ENCODE measurements around the gene FAM120AOS.

Gene FAM120AOS

GRCh38 chr9:93431539-93432105, 21.8 kb downstream of the FAM120AOS start:
- Histone ChIP-seq H3K27ac (ENCODE audit: low read depth in 2 of 2, low read length in 2 of 2) (no peak overlapping the region), H3K4me3 (ENCODE audit: low read length in 2 of 2) (no peak overlapping the region)

GRCh38 chr9:93427655-93428379, 25.6 kb downstream of the FAM120AOS start:
- Histone ChIP-seq H3K27me3 (ENCODE audit: control insufficient read depth in 2 of 2, insufficient read depth in 2 of 2, low read length in 2 of 2) (no peaks in the 10 kb centered on the region), H3K4me1 (ENCODE audit: control insufficient read depth in 2 of 2, insufficient read depth in 2 of 2, low read length in 2 of 2) (no peaks in the 10 kb centered on the region), H3K27ac (ENCODE audit: low read depth in 2 of 2, low read length in 2 of 2) (no peak overlapping the region), H3K9ac (ENCODE audit: low read depth in 1 of 2, low read length in 2 of 2) (no peak overlapping the region), H3K4me3 (ENCODE audit: low read length in 2 of 2) (no peak overlapping the region), H3K9me3 (ENCODE audit: control insufficient read depth in 2 of 2, low read length in 2 of 2) (no peaks in the 10 kb centered on the region), H3K36me3 (ENCODE audit: control insufficient read depth in 2 of 2, insufficient read depth in 2 of 2, low read length in 2 of 2) (no peaks in the 10 kb centered on the region)

More at GRCh38 chr9:93431539-93432105, 21.8 kb downstream of the FAM120AOS start:
- Histone ChIP-seq H3K4me1 (ENCODE audit: control insufficient read depth in 2 of 2, insufficient read depth in 2 of 2, low read length in 2 of 2) (no peaks in the 10 kb centered on the region), H3K36me3 (ENCODE audit: control insufficient read depth in 2 of 2, insufficient read depth in 2 of 2, low read length in 2 of 2) (no peaks in the 10 kb centered on the region), H3K9me3 (ENCODE audit: control insufficient read depth in 2 of 2, low read length in 2 of 2) (no peaks in the 10 kb centered on the region), H3K9ac (ENCODE audit: low read depth in 1 of 2, low read length in 2 of 2) (no peak overlapping the region), H3K27me3 (ENCODE audit: control insufficient read depth in 2 of 2, insufficient read depth in 2 of 2, low read length in 2 of 2) (no peaks in the 10 kb centered on the region)

GRCh38 chr9:93422977-93423616, 30.3 kb downstream of the FAM120AOS start:
- no peak overlapping the region for H3K27ac ChIP-seq (ENCODE audit: low read depth in 2 of 2, low read length in 2 of 2)
- H3K9me3 ChIP-seq (ENCODE audit: control insufficient read depth in 2 of 2, low read length in 2 of 2) = no peaks in the 10 kb centered on the region
- H3K36me3 ChIP-seq (ENCODE audit: control insufficient read depth in 2 of 2, insufficient read depth in 2 of 2, low read length in 2 of 2) = no peaks in the 10 kb centered on the region
- no peak overlapping the region for H3K4me3 ChIP-seq (ENCODE audit: low read length in 2 of 2)
- H3K9ac ChIP-seq (ENCODE audit: low read depth in 1 of 2, low read length in 2 of 2) = no peak overlapping the region
- no peaks in the 10 kb centered on the region for H3K4me1 ChIP-seq (ENCODE audit: control insufficient read depth in 2 of 2, insufficient read depth in 2 of 2, low read length in 2 of 2)
- no peaks in the 10 kb centered on the region for H3K27me3 ChIP-seq (ENCODE audit: control insufficient read depth in 2 of 2, insufficient read depth in 2 of 2, low read length in 2 of 2)

GRCh38 chr9:93419023-93419422, 34.4 kb downstream of the FAM120AOS start:
- no peaks in the 10 kb centered on the region for H3K36me3 ChIP-seq (ENCODE audit: control insufficient read depth in 2 of 2, insufficient read depth in 2 of 2, low read length in 2 of 2)
- no peaks in the 10 kb centered on the region for H3K4me1 ChIP-seq (ENCODE audit: control insufficient read depth in 2 of 2, insufficient read depth in 2 of 2, low read length in 2 of 2)
- no peaks in the 10 kb centered on the region for H3K27me3 ChIP-seq (ENCODE audit: control insufficient read depth in 2 of 2, insufficient read depth in 2 of 2, low read length in 2 of 2)
- H3K4me3 ChIP-seq (ENCODE audit: low read length in 2 of 2) = no peak overlapping the region
- H3K27ac ChIP-seq (ENCODE audit: low read depth in 2 of 2, low read length in 2 of 2) = no peak overlapping the region
- H3K9ac ChIP-seq (ENCODE audit: low read depth in 1 of 2, low read length in 2 of 2) = no peak overlapping the region
- H3K9me3 ChIP-seq (ENCODE audit: control insufficient read depth in 2 of 2, low read length in 2 of 2) = peaks cover 3 to 5% of the 10 kb centered on the region in 2 donors

- no peak overlapping the region for H3K9ac ChIP-seq (ENCODE audit: low read depth in 1 of 2, low read length in 2 of 2)
- H3K36me3 ChIP-seq (ENCODE audit: control insufficient read depth in 2 of 2, insufficient read depth in 2 of 2, low read length in 2 of 2) = no peaks in the 10 kb centered on the region
- H3K27ac ChIP-seq (ENCODE audit: low read depth in 2 of 2, low read length in 2 of 2) = no peak overlapping the region
- H3K4me1 ChIP-seq (ENCODE audit: control insufficient read depth in 2 of 2, insufficient read depth in 2 of 2, low read length in 2 of 2) = no peaks in the 10 kb centered on the region
- no peaks in the 10 kb centered on the region for H3K27me3 ChIP-seq (ENCODE audit: control insufficient read depth in 2 of 2, insufficient read depth in 2 of 2, low read length in 2 of 2)
- H3K9me3 ChIP-seq (ENCODE audit: control insufficient read depth in 2 of 2, low read length in 2 of 2) = peaks cover 3 to 5% of the 10 kb centered on the region in 2 donors
- no peak overlapping the region for H3K4me3 ChIP-seq (ENCODE audit: low read length in 2 of 2)
Measured at GRCh38 chr9:93417538-93417937, 35.8 kb downstream of the FAM120AOS start.

- no peak overlapping the region for H3K27ac ChIP-seq (ENCODE audit: low read depth in 2 of 2, low read length in 2 of 2)
- no peak overlapping the region for H3K9ac ChIP-seq (ENCODE audit: low read depth in 1 of 2, low read length in 2 of 2)
- no peaks in the 10 kb centered on the region for H3K36me3 ChIP-seq (ENCODE audit: control insufficient read depth in 2 of 2, insufficient read depth in 2 of 2, low read length in 2 of 2)
- H3K4me3 ChIP-seq (ENCODE audit: low read length in 2 of 2) = no peak overlapping the region
- no peaks in the 10 kb centered on the region for H3K4me1 ChIP-seq (ENCODE audit: control insufficient read depth in 2 of 2, insufficient read depth in 2 of 2, low read length in 2 of 2)
- H3K27me3 ChIP-seq (ENCODE audit: control insufficient read depth in 2 of 2, insufficient read depth in 2 of 2, low read length in 2 of 2) = no peaks in the 10 kb centered on the region
- peaks cover 3 to 5% of the 10 kb centered on the region in 2 donors for H3K9me3 ChIP-seq (ENCODE audit: control insufficient read depth in 2 of 2, low read length in 2 of 2)
Measured at GRCh38 chr9:93416530-93417235, 36.7 kb downstream of the FAM120AOS start.

- Histone ChIP-seq H3K27ac (ENCODE audit: low read depth in 2 of 2, low read length in 2 of 2) (no peak overlapping the region), H3K27me3 (ENCODE audit: control insufficient read depth in 2 of 2, insufficient read depth in 2 of 2, low read length in 2 of 2) (no peaks in the 10 kb centered on the region), H3K4me1 (ENCODE audit: control insufficient read depth in 2 of 2, insufficient read depth in 2 of 2, low read length in 2 of 2) (no peaks in the 10 kb centered on the region), H3K9me3 (ENCODE audit: control insufficient read depth in 2 of 2, low read length in 2 of 2) (peaks cover 3 to 5% of the 10 kb centered on the region in 2 donors), H3K4me3 (ENCODE audit: low read length in 2 of 2) (no peak overlapping the region), H3K9ac (ENCODE audit: low read depth in 1 of 2, low read length in 2 of 2) (no peak overlapping the region), H3K36me3 (ENCODE audit: control insufficient read depth in 2 of 2, insufficient read depth in 2 of 2, low read length in 2 of 2) (no peaks in the 10 kb centered on the region)
Measured at GRCh38 chr9:93415176-93415690, 38.1 kb downstream of the FAM120AOS start.

- H3K4me1 ChIP-seq (ENCODE audit: control insufficient read depth in 2 of 2, insufficient read depth in 2 of 2, low read length in 2 of 2) = no peaks in the 10 kb centered on the region
- no peak overlapping the region for H3K9ac ChIP-seq (ENCODE audit: low read depth in 1 of 2, low read length in 2 of 2)
- H3K27ac ChIP-seq (ENCODE audit: low read depth in 2 of 2, low read length in 2 of 2) = no peak overlapping the region
- H3K4me3 ChIP-seq (ENCODE audit: low read length in 2 of 2) = no peak overlapping the region
- H3K36me3 ChIP-seq (ENCODE audit: control insufficient read depth in 2 of 2, insufficient read depth in 2 of 2, low read length in 2 of 2) = no peaks in the 10 kb centered on the region
- peaks cover 3 to 5% of the 10 kb centered on the region in 2 donors for H3K9me3 ChIP-seq (ENCODE audit: control insufficient read depth in 2 of 2, low read length in 2 of 2)
- H3K27me3 ChIP-seq (ENCODE audit: control insufficient read depth in 2 of 2, insufficient read depth in 2 of 2, low read length in 2 of 2) = no peaks in the 10 kb centered on the region
Measured at GRCh38 chr9:93413530-93413929, 39.9 kb downstream of the FAM120AOS start.

- Histone ChIP-seq H3K4me1 (ENCODE audit: control insufficient read depth in 2 of 2, insufficient read depth in 2 of 2, low read length in 2 of 2) (no peaks in the 10 kb centered on the region), H3K27ac (ENCODE audit: low read depth in 2 of 2, low read length in 2 of 2) (no peak overlapping the region), H3K36me3 (ENCODE audit: control insufficient read depth in 2 of 2, insufficient read depth in 2 of 2, low read length in 2 of 2) (no peaks in the 10 kb centered on the region), H3K9me3 (ENCODE audit: control insufficient read depth in 2 of 2, low read length in 2 of 2) (no peaks in the 10 kb centered on the region), H3K4me3 (ENCODE audit: low read length in 2 of 2) (no peak overlapping the region), H3K27me3 (ENCODE audit: control insufficient read depth in 2 of 2, insufficient read depth in 2 of 2, low read length in 2 of 2) (no peaks in the 10 kb centered on the region), H3K9ac (ENCODE audit: low read depth in 1 of 2, low read length in 2 of 2) (no peak overlapping the region)
Measured at GRCh38 chr9:93406371-93406770, 47.0 kb downstream of the FAM120AOS start.

- Histone ChIP-seq H3K27me3 (ENCODE audit: control insufficient read depth in 2 of 2, insufficient read depth in 2 of 2, low read length in 2 of 2) (no peaks in the 10 kb centered on the region), H3K9me3 (ENCODE audit: control insufficient read depth in 2 of 2, low read length in 2 of 2) (no peaks in the 10 kb centered on the region), H3K36me3 (ENCODE audit: control insufficient read depth in 2 of 2, insufficient read depth in 2 of 2, low read length in 2 of 2) (no peaks in the 10 kb centered on the region), H3K4me1 (ENCODE audit: control insufficient read depth in 2 of 2, insufficient read depth in 2 of 2, low read length in 2 of 2) (no peaks in the 10 kb centered on the region), H3K9ac (ENCODE audit: low read depth in 1 of 2, low read length in 2 of 2) (no peak overlapping the region), H3K27ac (ENCODE audit: low read depth in 2 of 2, low read length in 2 of 2) (no peak overlapping the region), H3K4me3 (ENCODE audit: low read length in 2 of 2) (no peak overlapping the region)
Measured at GRCh38 chr9:93398471-93398870, 54.9 kb downstream of the FAM120AOS start.
